ENCODE data around the gene CCDC78.

DNA sequence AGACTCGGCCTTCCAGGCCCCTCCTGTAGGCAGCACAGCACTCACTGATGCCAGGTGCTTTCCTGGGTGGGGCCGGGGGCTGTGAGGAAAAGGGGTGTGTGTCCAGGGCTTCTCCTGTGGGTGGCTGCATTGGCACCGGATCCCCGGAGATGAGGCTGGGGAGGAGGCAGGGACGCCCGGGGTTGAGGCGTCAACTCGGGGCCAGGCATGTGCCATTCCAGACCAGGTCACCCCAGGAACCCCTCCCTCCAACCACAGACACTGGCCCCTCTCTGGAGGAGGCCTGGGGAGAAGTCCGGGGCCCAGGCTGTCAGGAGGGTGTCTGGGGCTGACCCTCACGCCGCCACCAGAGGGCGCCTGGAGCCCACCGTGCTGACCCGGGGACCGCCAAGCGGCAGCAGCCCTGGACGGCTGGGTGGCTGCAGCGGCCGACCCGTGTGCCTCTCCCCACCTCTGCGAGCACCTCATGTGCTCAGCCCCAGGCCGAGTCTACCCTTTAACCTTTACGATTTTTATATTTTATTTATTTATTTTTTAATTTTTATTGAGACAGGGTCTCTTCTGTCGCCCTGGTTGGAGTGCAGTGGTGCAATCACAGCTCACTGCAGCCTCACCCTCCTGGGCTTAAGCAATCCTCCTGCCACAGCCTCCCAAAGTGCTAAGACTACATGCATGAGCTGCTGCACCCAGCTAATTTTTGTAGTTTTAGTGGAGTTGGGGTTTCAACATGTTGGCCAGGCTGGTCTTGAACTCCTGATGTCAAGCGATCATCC lies 14.5 kb downstream of the CCDC78 start:
- peak; percentile 87 for TF ChIP-seq SMC3 (conservative IDR thresholded peaks at IDR 0.05; ENCODE audit: poor library complexity)
- TF ChIP-seq, protein P1, sequence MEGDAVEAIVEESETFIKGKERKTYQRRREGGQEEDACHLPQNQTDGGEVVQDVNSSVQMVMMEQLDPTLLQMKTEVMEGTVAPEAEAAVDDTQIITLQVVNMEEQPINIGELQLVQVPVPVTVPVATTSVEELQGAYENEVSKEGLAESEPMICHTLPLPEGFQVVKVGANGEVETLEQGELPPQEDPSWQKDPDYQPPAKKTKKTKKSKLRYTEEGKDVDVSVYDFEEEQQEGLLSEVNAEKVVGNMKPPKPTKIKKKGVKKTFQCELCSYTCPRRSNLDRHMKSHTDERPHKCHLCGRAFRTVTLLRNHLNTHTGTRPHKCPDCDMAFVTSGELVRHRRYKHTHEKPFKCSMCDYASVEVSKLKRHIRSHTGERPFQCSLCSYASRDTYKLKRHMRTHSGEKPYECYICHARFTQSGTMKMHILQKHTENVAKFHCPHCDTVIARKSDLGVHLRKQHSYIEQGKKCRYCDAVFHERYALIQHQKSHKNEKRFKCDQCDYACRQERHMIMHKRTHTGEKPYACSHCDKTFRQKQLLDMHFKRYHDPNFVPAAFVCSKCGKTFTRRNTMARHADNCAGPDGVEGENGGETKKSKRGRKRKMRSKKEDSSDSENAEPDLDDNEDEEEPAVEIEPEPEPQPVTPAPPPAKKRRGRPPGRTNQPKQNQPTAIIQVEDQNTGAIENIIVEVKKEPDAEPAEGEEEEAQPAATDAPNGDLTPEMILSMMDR (IDR thresholded peaks at IDR 0.05; ENCODE audit: poor library complexity, severe bottlenecking): peak; percentile 87

Measured in neural cell (in vitro differentiated cells).